ENCODE results near the gene BET1.

GRCh38 chr7:94040254-94040653, 36.1 kb upstream of the BET1 start:
- no peak for TF ChIP-seq CTCF (IDR thresholded peaks at IDR 0.05)
- no peak for TF ChIP-seq POLR2A (IDR thresholded peaks at IDR 0.05)
